GM12878 (cell line): Measurements from ENCODE around the gene CADM3.

Experiments used
- CHD2 ChIP-seq: IDR thresholded peaks from 2 replicates; pipeline ENCODE4 v1.6.1; 2011; ENCODE audit warnings: low read depth, low read length, improper control_type of control experiment, borderline replicate concordance
- MEF2A ChIP-seq: IDR thresholded peaks from 2 replicates; pipeline ENCODE4 v1.6.1; 2011; ENCODE audit warnings: low read depth, mild to moderate bottlenecking, low read length, moderate library complexity; ENCODE audit not compliant: insufficient read depth
- POLR2A ChIP-seq: IDR thresholded peaks from 2 replicates; pipeline ENCODE4 v1.6.1; 2011; ENCODE audit warnings: low read depth, mild to moderate bottlenecking, low read length
- POLR2AphosphoS5 ChIP-seq: IDR thresholded peaks from 2 replicates; pipeline ENCODE4 v1.6.1; 2011; ENCODE audit warnings: mild to moderate bottlenecking, low read length, inconsistent platforms
- TF ChIP-seq, protein P1 (sequence below), 3 experiments: IDR thresholded peaks in 2 of 3; conservative IDR thresholded peaks in 1 of 3; 2 replicates each; pipeline ENCODE4 v1.5.1; 2011; ENCODE audit warnings: low read depth in 3 of 3, low read length in 3 of 3, mild to moderate bottlenecking in 3 of 3, control low read depth in 2 of 3, moderate library complexity in 2 of 3, inconsistent platforms in 1 of 3, mixed read lengths in 1 of 3; ENCODE audit not compliant: control insufficient read depth in 2 of 3, insufficient read depth in 1 of 3; ENCODE audit errors: extremely low read depth in 1 of 3

DNA sequence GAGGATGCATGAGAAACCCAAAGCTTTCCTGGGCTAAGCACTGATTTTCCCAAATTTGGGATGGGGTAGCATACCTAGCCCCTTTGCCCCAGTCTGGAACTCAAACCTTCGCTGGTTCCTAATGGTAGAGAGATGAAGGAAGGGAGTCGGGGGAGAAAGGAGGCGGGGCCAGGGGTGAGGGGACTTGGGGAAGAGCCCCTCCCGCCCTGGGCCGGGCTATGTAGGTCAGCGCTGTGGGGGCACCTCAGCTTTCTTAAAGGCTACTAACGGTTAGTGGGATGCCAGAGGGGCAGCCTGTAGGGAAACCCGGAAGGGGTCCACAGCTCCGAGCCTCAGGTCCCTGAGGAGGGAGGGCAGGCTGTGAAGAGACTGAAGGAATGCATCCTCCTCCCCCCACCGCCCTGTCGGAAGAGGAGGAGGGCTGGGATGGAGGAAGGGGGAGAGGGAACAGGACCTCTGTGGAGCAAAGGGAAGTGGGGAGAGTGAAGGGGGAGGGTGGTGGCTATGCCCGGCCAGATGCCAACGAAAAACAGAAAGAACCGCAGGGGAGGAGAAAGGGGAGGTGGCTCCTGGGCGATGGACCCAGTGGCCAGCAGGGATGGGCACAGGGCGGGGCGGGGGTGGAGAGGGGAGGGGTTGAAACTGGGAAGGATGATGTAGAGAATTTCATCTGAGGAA, 1.3 kb downstream of the CADM3 start:
- TF ChIP-seq, protein P1, sequence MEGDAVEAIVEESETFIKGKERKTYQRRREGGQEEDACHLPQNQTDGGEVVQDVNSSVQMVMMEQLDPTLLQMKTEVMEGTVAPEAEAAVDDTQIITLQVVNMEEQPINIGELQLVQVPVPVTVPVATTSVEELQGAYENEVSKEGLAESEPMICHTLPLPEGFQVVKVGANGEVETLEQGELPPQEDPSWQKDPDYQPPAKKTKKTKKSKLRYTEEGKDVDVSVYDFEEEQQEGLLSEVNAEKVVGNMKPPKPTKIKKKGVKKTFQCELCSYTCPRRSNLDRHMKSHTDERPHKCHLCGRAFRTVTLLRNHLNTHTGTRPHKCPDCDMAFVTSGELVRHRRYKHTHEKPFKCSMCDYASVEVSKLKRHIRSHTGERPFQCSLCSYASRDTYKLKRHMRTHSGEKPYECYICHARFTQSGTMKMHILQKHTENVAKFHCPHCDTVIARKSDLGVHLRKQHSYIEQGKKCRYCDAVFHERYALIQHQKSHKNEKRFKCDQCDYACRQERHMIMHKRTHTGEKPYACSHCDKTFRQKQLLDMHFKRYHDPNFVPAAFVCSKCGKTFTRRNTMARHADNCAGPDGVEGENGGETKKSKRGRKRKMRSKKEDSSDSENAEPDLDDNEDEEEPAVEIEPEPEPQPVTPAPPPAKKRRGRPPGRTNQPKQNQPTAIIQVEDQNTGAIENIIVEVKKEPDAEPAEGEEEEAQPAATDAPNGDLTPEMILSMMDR (IDR thresholded peaks at IDR 0.05 in 2 of 3, conservative IDR thresholded peaks at IDR 0.05 in 1 of 3; ENCODE audit: control insufficient read depth in 2 of 3, extremely low read depth in 1 of 3, insufficient read depth in 1 of 3, low read depth in 3 of 3, low read length in 3 of 3): no peak
- no peak for TF ChIP-seq POLR2A
- TF ChIP-seq POLR2AphosphoS5: no peak
- TF ChIP-seq MEF2A: no peak
- TF ChIP-seq CHD2: no peak
